Mesendoderm (in vitro differentiated cells): ENCODE measurements around the gene HMOX1.
A peak's percentile ranks its signal among the peaks of the same experiment; 100 is the strongest.

Source experiments
- DNase-seq: peaks from one replicate; pipeline ENCODE4 v3.0.0; 2013
- H2AK5ac ChIP-seq: 2 replicates; pipeline ENCODE4 v1.6.1; 2013; ENCODE audit warnings: low read length, inconsistent platforms
- H2BK120ac ChIP-seq: 2 replicates; pipeline ENCODE4 v1.6.1; 2013; ENCODE audit warnings: low read depth, mild to moderate bottlenecking, low read length, moderate library complexity, mixed read lengths
- H2BK15ac ChIP-seq: replicated peaks from 2 replicates; pipeline ENCODE4 v1.6.1; 2013; ENCODE audit warnings: low read depth, mild to moderate bottlenecking, moderate library complexity
- H2BK5ac ChIP-seq: 2 replicates; pipeline ENCODE4 v1.6.1; 2013; ENCODE audit warnings: low read length, inconsistent platforms
- H3K18ac ChIP-seq: 2 replicates; pipeline ENCODE4 v1.6.1; 2013; ENCODE audit warnings: mild to moderate bottlenecking, low read length, mixed read lengths
- H3K23ac ChIP-seq: one replicate; pipeline ENCODE4 v1.6.1; 2013; ENCODE audit warnings: low read length
- H3K27ac ChIP-seq: 2 replicates; pipeline ENCODE4 v1.5.1; 2013; ENCODE audit warnings: low read depth, mild to moderate bottlenecking, inconsistent platforms, low read length, moderate library complexity
- H3K27me3 ChIP-seq: 2 replicates; pipeline ENCODE4 v1.6.1; 2013; ENCODE audit warnings: low read length, control low read depth, mild to moderate bottlenecking, inconsistent platforms; ENCODE audit not compliant: insufficient read depth, poor library complexity
- H3K36me3 ChIP-seq: 2 replicates; pipeline ENCODE4 v1.6.1; 2013; ENCODE audit warnings: low read length, inconsistent platforms; ENCODE audit not compliant: control insufficient read depth, insufficient read depth
- H3K4ac ChIP-seq: one replicate; pipeline ENCODE4 v1.6.1; 2013; ENCODE audit warnings: low read depth, mild to moderate bottlenecking, low read length, moderate library complexity
- H3K4me1 ChIP-seq: 2 replicates; pipeline ENCODE4 v1.6.1; 2013; ENCODE audit warnings: low read depth, low read length, inconsistent platforms; ENCODE audit not compliant: control insufficient read depth
- H3K4me2 ChIP-seq: 2 replicates; pipeline ENCODE4 v1.6.1; 2013; ENCODE audit warnings: low read length
- H3K4me3 ChIP-seq: 2 replicates; pipeline ENCODE4 v1.5.1; 2013; ENCODE audit warnings: mild to moderate bottlenecking, low read length
- H3K56ac ChIP-seq: one replicate; pipeline ENCODE4 v1.6.1; 2013; ENCODE audit warnings: low read length
- H3K79me1 ChIP-seq: 2 replicates; pipeline ENCODE4 v1.6.1; 2013; ENCODE audit warnings: low read length, inconsistent platforms
- H3K79me2 ChIP-seq: 2 replicates; pipeline ENCODE4 v1.6.1; 2013; ENCODE audit warnings: mild to moderate bottlenecking, low read length; ENCODE audit not compliant: control insufficient read depth, insufficient read depth
- H3K9ac ChIP-seq: 2 replicates; pipeline ENCODE4 v1.6.1; 2013; ENCODE audit warnings: low read length, inconsistent platforms
- H4K5ac ChIP-seq: one replicate; pipeline ENCODE4 v1.6.1; 2013; ENCODE audit warnings: low read length
- H4K8ac ChIP-seq: one replicate; pipeline ENCODE4 v1.6.1; 2013; ENCODE audit warnings: low read depth, mild to moderate bottlenecking, control low read depth, low read length, moderate library complexity
- WGBS: extraction: QIAGEN DNeasy Blood & Tissue Kit; methylation state at CpG from one replicate; pipeline ENCODE4 v1.1.7; 2013; ENCODE audit warnings: low lambda C conversion rate, missing lambda C conversion rate; ENCODE audit not compliant: insufficient coverage; ENCODE audit errors: extremely low coverage; 5-methylcytosine and 5-hydroxymethylcytosine counted together

Gene HMOX1

DNA sequence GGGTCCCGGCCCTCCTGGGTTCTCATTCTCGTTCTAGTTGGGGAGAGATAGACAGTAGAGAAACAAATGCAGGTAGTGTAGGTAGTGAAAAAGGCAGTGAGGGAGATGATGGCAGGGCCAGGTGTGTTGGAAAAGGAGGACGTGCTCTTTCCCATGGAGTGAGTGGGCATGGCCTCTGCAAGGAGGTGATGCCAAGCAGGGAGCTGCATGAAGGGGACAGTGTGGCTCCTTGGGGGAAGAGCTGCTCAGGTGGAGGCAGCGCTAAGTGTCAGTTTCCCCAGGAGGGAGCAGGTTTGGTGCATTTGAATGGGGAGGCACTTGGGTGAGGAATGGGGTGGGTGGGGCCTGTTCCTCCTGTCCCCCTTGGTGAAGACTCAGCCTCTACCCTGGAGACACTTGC lies 41.2 kb downstream of the HMOX1 start:
- Histone ChIP-seq H2BK5ac (no peak overlapping the region), H2BK15ac (no peak overlapping the region), H2BK120ac (no peak overlapping the region), H3K36me3 (peaks cover 46% of the 10 kb centered on the region), H4K8ac (no peak overlapping the region), H3K4me1 (no peaks in the 10 kb centered on the region), H3K9ac (no peak overlapping the region), H3K79me1 (peaks cover 4% of the 10 kb centered on the region), H3K27ac (no peak overlapping the region), H3K4me2 (no peak overlapping the region), H3K4me3 (no peak overlapping the region), H3K56ac (no peak overlapping the region), H2AK5ac (no peak overlapping the region), H3K79me2 (no peaks in the 10 kb centered on the region), H4K5ac (no peak overlapping the region), H3K27me3 (no peaks in the 10 kb centered on the region), H3K18ac (no peak overlapping the region), H3K4ac (no peak overlapping the region), H3K23ac (no peak overlapping the region)
- no CpG with 5 or more reads among the region's 4 CpGs for WGBS
- DNase-seq = no peak

DNA sequence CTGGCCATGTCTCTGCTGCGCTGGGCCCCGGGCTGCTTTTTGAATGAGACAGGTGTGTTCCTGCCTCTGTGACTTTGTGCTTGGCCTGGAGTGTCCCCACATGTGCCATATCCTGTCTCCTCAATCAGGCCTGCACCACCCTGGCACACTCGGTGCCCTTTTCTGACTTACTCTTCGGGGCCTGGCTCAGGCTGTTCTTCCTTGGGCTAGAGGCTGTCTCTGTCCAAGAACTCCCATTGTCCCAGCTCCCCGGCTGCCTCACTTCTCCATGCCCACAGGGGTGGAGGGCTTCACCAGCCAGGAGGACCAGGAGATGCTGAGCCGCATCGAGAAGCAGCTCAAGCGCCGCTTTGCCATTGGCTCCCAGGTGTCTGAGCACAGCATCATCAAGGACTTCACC lies 42.0 kb downstream of the HMOX1 start:
- Histone ChIP-seq H3K4me1 (no peaks in the 10 kb centered on the region), H2BK15ac (no peak overlapping the region), H3K23ac (no peak overlapping the region), H2AK5ac (no peak overlapping the region), H4K8ac (no peak overlapping the region), H3K4ac (no peak overlapping the region), H2BK5ac (no peak overlapping the region), H3K4me2 (no peak overlapping the region), H3K79me1 (peaks cover 4% of the 10 kb centered on the region), H3K27ac (no peak overlapping the region), H3K9ac (no peak overlapping the region), H3K79me2 (no peaks in the 10 kb centered on the region), H3K56ac (no peak overlapping the region), H3K36me3 (peaks cover 41% of the 10 kb centered on the region), H3K18ac (no peak overlapping the region), H2BK120ac (no peak overlapping the region), H3K27me3 (no peaks in the 10 kb centered on the region), H4K5ac (no peak overlapping the region), H3K4me3 (no peak overlapping the region)
- no CpG with 5 or more reads among the region's 9 CpGs for WGBS
- DNase-seq = no peak

- Histone ChIP-seq H4K5ac (no peak overlapping the region), H3K18ac (no peak overlapping the region), H3K36me3 (peaks cover 36% of the 10 kb centered on the region), H4K8ac (no peak overlapping the region), H3K4me1 (no peaks in the 10 kb centered on the region), H3K27me3 (no peaks in the 10 kb centered on the region), H3K27ac (no peak overlapping the region), H3K56ac (no peak overlapping the region), H3K79me1 (peaks cover 4% of the 10 kb centered on the region), H3K23ac (no peak overlapping the region), H3K4ac (no peak overlapping the region), H3K4me3 (no peak overlapping the region), H2BK15ac (no peak overlapping the region), H2AK5ac (no peak overlapping the region), H3K79me2 (no peaks in the 10 kb centered on the region), H3K4me2 (no peak overlapping the region), H2BK5ac (no peak overlapping the region), H2BK120ac (no peak overlapping the region), H3K9ac (no peak overlapping the region)
- WGBS = no CpG with 5 or more reads among the region's 26 CpGs
- no peak for DNase-seq
Observed at GRCh38 chr22:35424081-35424480, 43.2 kb downstream of the HMOX1 start.

DNA sequence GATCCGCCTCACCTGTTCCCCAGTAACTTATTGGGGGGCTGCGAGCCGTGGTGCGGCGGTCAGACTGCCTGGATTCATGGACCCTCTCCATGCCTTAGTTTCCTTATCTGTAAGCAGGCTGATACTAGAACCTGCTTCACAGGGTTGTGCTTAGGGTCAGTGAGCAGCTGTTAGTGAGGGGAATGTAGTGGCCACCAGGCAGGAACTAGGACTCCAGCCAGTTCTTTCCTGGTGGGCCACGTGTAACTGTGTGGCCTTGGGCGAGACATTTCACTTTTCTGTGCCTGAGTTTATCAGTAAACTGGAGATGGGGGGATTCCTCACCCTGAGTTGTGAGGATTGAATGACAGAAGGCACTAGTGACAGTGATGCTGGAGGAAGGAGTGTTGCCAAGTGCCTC lies 43.9 kb downstream of the HMOX1 start:
- Histone ChIP-seq H3K79me1 (peaks cover 4% of the 10 kb centered on the region), H3K79me2 (no peaks in the 10 kb centered on the region), H2BK5ac (no peak overlapping the region), H3K18ac (no peak overlapping the region), H3K4me3 (no peak overlapping the region), H3K4me1 (no peaks in the 10 kb centered on the region), H2BK120ac (no peak overlapping the region), H2BK15ac (no peak overlapping the region), H3K27me3 (no peaks in the 10 kb centered on the region), H3K27ac (no peak overlapping the region), H3K4ac (no peak overlapping the region), H4K8ac (no peak overlapping the region), H3K4me2 (no peak overlapping the region), H3K36me3 (peaks cover 34% of the 10 kb centered on the region), H3K56ac (no peak overlapping the region), H2AK5ac (no peak overlapping the region), H4K5ac (no peak overlapping the region), H3K23ac (no peak overlapping the region), H3K9ac (no peak overlapping the region)
- WGBS = no CpG with 5 or more reads among the region's 7 CpGs
- DNase-seq = no peak

DNA sequence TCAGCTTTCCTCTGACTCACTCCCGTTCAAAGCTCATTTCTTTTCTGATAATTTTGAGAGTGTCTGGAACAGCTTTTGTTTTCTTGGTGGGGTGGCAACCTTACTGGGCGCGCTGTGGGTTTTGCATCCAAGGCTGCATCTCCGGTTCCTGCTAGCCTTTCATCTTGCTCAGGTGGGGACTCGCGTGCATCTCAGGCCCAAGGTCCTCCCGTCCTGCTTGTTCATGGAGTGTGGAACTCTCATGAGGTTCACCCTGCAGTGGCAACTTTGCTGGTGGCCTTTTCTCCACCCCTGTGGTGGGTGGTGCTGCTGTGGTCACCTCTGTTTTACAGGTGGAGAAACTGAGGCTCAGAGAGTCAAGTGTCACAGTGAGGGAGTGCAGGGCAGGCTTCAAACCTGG lies 44.6 kb downstream of the HMOX1 start:
- Histone ChIP-seq H3K36me3 (peaks cover 31% of the 10 kb centered on the region), H3K23ac (no peak overlapping the region), H2AK5ac (no peak overlapping the region), H3K27me3 (no peaks in the 10 kb centered on the region), H3K79me1 (peaks cover 4% of the 10 kb centered on the region), H3K4me1 (no peaks in the 10 kb centered on the region), H3K4me3 (no peak overlapping the region), H3K18ac (no peak overlapping the region), H2BK15ac (no peak overlapping the region), H3K79me2 (no peaks in the 10 kb centered on the region), H2BK120ac (no peak overlapping the region), H3K9ac (no peak overlapping the region), H4K8ac (no peak overlapping the region), H3K56ac (no peak overlapping the region), H3K27ac (no peak overlapping the region), H4K5ac (no peak overlapping the region), H3K4me2 (no peak overlapping the region), H2BK5ac (no peak overlapping the region), H3K4ac (no peak overlapping the region)
- WGBS = no CpG with 5 or more reads among the region's 7 CpGs
- DNase-seq = no peak

DNA sequence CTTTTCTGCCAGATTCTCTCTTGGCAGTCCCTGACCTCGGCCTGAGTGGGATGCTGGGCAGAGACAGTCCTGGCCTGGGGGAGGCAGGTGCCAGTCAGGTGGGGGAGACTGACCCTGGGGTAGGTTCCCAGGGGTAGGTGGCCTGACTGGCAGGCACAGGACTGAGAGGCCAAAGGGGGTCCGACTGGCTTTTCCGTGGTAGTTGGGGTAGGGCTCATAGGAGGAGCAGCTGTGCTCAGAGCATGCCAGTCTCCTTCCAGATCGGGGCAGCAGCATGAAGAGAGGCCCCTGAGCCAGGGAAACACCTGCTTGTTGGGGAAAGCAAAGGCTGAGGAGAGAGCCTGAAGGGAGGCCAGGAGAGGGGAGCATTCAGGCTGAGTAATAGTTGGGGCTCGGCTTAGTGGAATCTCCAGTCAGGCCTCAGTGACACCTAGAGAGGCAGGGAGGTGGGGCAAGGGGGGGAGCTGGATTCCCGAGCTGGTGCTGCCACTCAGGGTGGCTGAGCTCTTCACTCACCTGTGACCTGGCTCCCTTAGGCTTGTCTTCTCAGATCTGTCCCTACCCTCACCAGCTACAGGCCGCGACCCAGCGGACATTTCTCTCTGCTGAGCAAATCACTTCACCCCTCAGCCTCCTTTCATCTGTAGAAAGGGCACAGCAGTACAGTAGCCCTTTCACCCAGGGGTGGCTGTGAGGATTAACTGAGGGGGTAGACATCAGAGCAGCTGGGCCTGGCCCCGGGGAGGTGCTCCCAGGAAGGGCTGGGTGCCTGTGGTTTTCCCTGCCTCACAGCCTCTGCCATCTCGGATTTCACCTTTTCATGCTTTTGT lies 45.3 kb downstream of the HMOX1 start:
- Histone ChIP-seq H2AK5ac (no peak overlapping the region), H3K56ac (peak overlapping the region; percentile 25), H3K9ac (no peak overlapping the region), H3K79me2 (no peaks in the 10 kb centered on the region), H3K4me1 (no peaks in the 10 kb centered on the region), H3K4ac (no peak overlapping the region), H3K36me3 (peaks cover 30% of the 10 kb centered on the region), H3K4me2 (no peak overlapping the region), H3K18ac (no peak overlapping the region), H3K27ac (no peak overlapping the region), H3K4me3 (no peak overlapping the region), H3K79me1 (peaks cover 4% of the 10 kb centered on the region), H3K23ac (no peak overlapping the region), H2BK5ac (no peak overlapping the region), H4K5ac (no peak overlapping the region), H4K8ac (no peak overlapping the region), H3K27me3 (no peaks in the 10 kb centered on the region), H2BK15ac (no peak overlapping the region), H2BK120ac (no peak overlapping the region)
- no CpG with 5 or more reads among the region's 11 CpGs for WGBS
- DNase-seq = no peak
